Suprapubic skin (tissue), 4 donors: ENCODE measurements around the gene ADAMTS2. TPM values are rescaled to one million over a fixed set of nuclear protein-coding genes. Genes with fewer than 3 reads are reported as not detected.

Experiments
- DNase-seq, 2 donors: peaks; one replicate each; pipeline ENCODE4 v3.0.0-alpha.2; 2019; ENCODE audit warnings: low spot score in 2 of 2
- H3K27ac ChIP-seq: fragments of 200-600 bp; sonication (generic); one replicate; pipeline ENCODE4 v1.5.1; 2019
- H3K27me3 ChIP-seq: fragments of 200-600 bp; sonication (generic); one replicate; pipeline ENCODE4 v1.5.1; 2019
- H3K36me3 ChIP-seq: fragments of 200-600 bp; sonication (generic); one replicate; pipeline ENCODE4 v1.5.1; 2019
- H3K4me1 ChIP-seq: fragments of 200-600 bp; sonication (generic); one replicate; pipeline ENCODE4 v1.5.1; 2019
- H3K4me3 ChIP-seq: fragments of 200-600 bp; sonication (generic); one replicate; pipeline ENCODE4 v1.5.1; 2019; ENCODE audit warnings: mild to moderate bottlenecking
- H3K9me3 ChIP-seq: fragments of 200-600 bp; sonication (generic); one replicate; pipeline ENCODE4 v1.5.1; 2019
- CTCF ChIP-seq, 2 donors: fragments of 200-600 bp in 1 of 2; fragments of 450-650 bp in 1 of 2; sonication (generic) in 1 of 2; IDR thresholded peaks; one replicate each; pipeline ENCODE4 v1.5.1; 2016 to 2019; ENCODE audit warnings: antibody characterized with exemption in 2 of 2, mild to moderate bottlenecking in 1 of 2, moderate library complexity in 1 of 2
- EP300 ChIP-seq: sonication (generic); formaldehyde crosslinking; IDR thresholded peaks from one replicate; pipeline ENCODE4 v1.6.1; 2017; ENCODE audit warnings: antibody characterized with exemption
- POLR2A ChIP-seq, 2 donors: fragments of 450-650 bp; IDR thresholded peaks; one replicate each; pipeline ENCODE4 v1.6.1; 2017; ENCODE audit warnings: antibody characterized with exemption in 2 of 2, mild to moderate bottlenecking in 2 of 2, moderate library complexity in 2 of 2
- POLR2AphosphoS5 ChIP-seq, 3 donors: sonication (generic); formaldehyde crosslinking; IDR thresholded peaks; one replicate each; pipeline ENCODE4 v1.6.1; 2017; ENCODE audit warnings: antibody characterized with exemption in 3 of 3
- WGBS: methylation state at CpG from one replicate; pipeline ENCODE4 v1.1.5; 2018; 5-methylcytosine and 5-hydroxymethylcytosine counted together
- total RNA-seq, 4 donors: library from RNA; depleted of rRNA; stranded (reverse); fragments of >200 nt; gene quantifications; one replicate each; pipeline ENCODE4 v1.1.0, GENCODE V29; 2016

Gene ADAMTS2
- total RNA-seq, 4 donors from 2014 or later = 3.1 to 5.5 (median 4.3) TPM

GRCh38 chr5:179264783-179265513 is 80.3 kb downstream of the ADAMTS2 start:
- Histone ChIP-seq H3K9me3 (no peaks in the 10 kb centered on the region), H3K4me3 (no peak overlapping the region), H3K36me3 (no peaks in the 10 kb centered on the region), H3K4me1 (peaks cover 38% of the 10 kb centered on the region), H3K27ac (peak overlapping the region; percentile 22), H3K27me3 (peaks cover 15% of the 10 kb centered on the region)
- TF ChIP-seq EP300 = no peak
- no peak for TF ChIP-seq CTCF (IDR thresholded peaks at IDR 0.05)
- TF ChIP-seq POLR2AphosphoS5 (IDR thresholded peaks at IDR 0.05) = no peak
- no peak for TF ChIP-seq POLR2A (IDR thresholded peaks at IDR 0.05)
- WGBS = 47% methylated on average over 7 of the region's 24 CpGs
- peak; percentile 70 to 77 for DNase-seq

GRCh38 chr5:179264053-179264782 is 81.0 kb downstream of the ADAMTS2 start:
- Histone ChIP-seq H3K4me3 (no peak overlapping the region), H3K4me1 (peaks cover 32% of the 10 kb centered on the region), H3K36me3 (no peaks in the 10 kb centered on the region), H3K27me3 (peaks cover 15% of the 10 kb centered on the region), H3K27ac (no peak overlapping the region), H3K9me3 (no peaks in the 10 kb centered on the region)
- WGBS = 76% methylated on average over 13 of the region's 13 CpGs
- TF ChIP-seq POLR2AphosphoS5 (IDR thresholded peaks at IDR 0.05) (no peak), POLR2A (IDR thresholded peaks at IDR 0.05) (no peak), EP300 (no peak), CTCF (IDR thresholded peaks at IDR 0.05) (no peak)
- peak in 1 of 2 donors; percentile 46 for DNase-seq

- H3K27ac ChIP-seq = no peak overlapping the region
- WGBS = 79% methylated on average over 21 of the region's 23 CpGs
- H3K27me3 ChIP-seq = peaks cover 15% of the 10 kb centered on the region
- no peaks in the 10 kb centered on the region for H3K36me3 ChIP-seq
- peak; percentile 41 to 72 for DNase-seq
- TF ChIP-seq POLR2A (IDR thresholded peaks at IDR 0.05) (no peak), POLR2AphosphoS5 (IDR thresholded peaks at IDR 0.05) (no peak), EP300 (no peak), CTCF (IDR thresholded peaks at IDR 0.05) (no peak)
- no peak overlapping the region for H3K4me3 ChIP-seq
- H3K9me3 ChIP-seq = no peaks in the 10 kb centered on the region
- H3K4me1 ChIP-seq = peaks cover 31% of the 10 kb centered on the region
Observed at GRCh38 chr5:179263391-179264052, 81.7 kb downstream of the ADAMTS2 start.

GRCh38 chr5:179262126-179262920 is 82.9 kb downstream of the ADAMTS2 start:
- H3K4me3 ChIP-seq = no peak overlapping the region
- peaks cover 15% of the 10 kb centered on the region for H3K27me3 ChIP-seq
- H3K36me3 ChIP-seq = no peaks in the 10 kb centered on the region
- H3K9me3 ChIP-seq = no peaks in the 10 kb centered on the region
- 91% methylated on average over 30 of the region's 30 CpGs for WGBS
- no peak for DNase-seq
- no peak for TF ChIP-seq EP300
- no peak for TF ChIP-seq POLR2A (IDR thresholded peaks at IDR 0.05)
- TF ChIP-seq CTCF (IDR thresholded peaks at IDR 0.05) = no peak
- TF ChIP-seq POLR2AphosphoS5 (IDR thresholded peaks at IDR 0.05) = no peak
- H3K27ac ChIP-seq = no peak overlapping the region
- H3K4me1 ChIP-seq = peaks cover 30% of the 10 kb centered on the region
